Measurements from ENCODE around the gene FZR1.
"Not testable (repeated sequence)": the region's sequence is repeated elsewhere in the genome, so short reads cannot be mapped to it uniquely, and the experiment has no call there.

Gene FZR1

GRCh38 chr19:3576696-3577443 is 70.8 kb downstream of the FZR1 start:
- no peak for DNase-seq

- DNase-seq = no peak
These were observed 71.7 kb downstream of the FZR1 start for GRCh38 chr19:3577723-3578344.

GRCh38 chr19:3578390-3578789 is 72.3 kb downstream of the FZR1 start:
- no peak for DNase-seq

GRCh38 chr19:3580156-3580934 is 74.2 kb downstream of the FZR1 start:
- DNase-seq = no peak

GRCh38 chr19:3581792-3582191 is 75.7 kb downstream of the FZR1 start:
- not testable (repeated sequence) for DNase-seq

GRCh38 chr19:3584036-3584802 is 78.1 kb downstream of the FZR1 start:
- not testable (repeated sequence) for DNase-seq

- no peak for DNase-seq
These were observed 79.4 kb downstream of the FZR1 start, which contains the start of gene GIPC3 for GRCh38 chr19:3585301-3586126. GIPC3 (plus strand) TSS chr19:3585478; CDS start chr19:3585598, 120 bp downstream.

- no peak for DNase-seq
These were observed 80.1 kb downstream of the FZR1 start for GRCh38 chr19:3586127-3586626.

GRCh38 chr19:3586707-3587346 is 80.7 kb downstream of the FZR1 start:
- peak; percentile 57 for DNase-seq

All from NCI-H2029 (cell line).